Kidney (tissue), 14 donors: ENCODE results near the gene GIMAP8. TPM values are rescaled to one million over a fixed set of nuclear protein-coding genes. Genes with fewer than 3 reads are reported as not detected.

Experiments used
- DNase-seq, 5 donors: peaks; one replicate each; pipeline ENCODE4 v3.0.0-alpha.2; 2013 to 2020
- FAIRE-seq: peaks from 2 replicates; lab custom pipeline; 2012; peaks lifted over from hg19 to GRCh38; lab: Jason Lieb, UNC
- H3K27ac ChIP-seq, 2 donors: one replicate each; pipeline ENCODE4 v1.7.0; 2013; ENCODE audit warnings: low read depth in 2 of 2, low read length in 2 of 2, inconsistent platforms in 1 of 2
- H3K27me3 ChIP-seq: one replicate; pipeline ENCODE4 v1.7.1; 2013; ENCODE audit warnings: low read length, inconsistent platforms; ENCODE audit not compliant: control insufficient read depth, insufficient read depth
- H3K36me3 ChIP-seq, 3 donors: one replicate each; pipeline versions ENCODE4 v1.7.0 to v1.7.1; 2013; ENCODE audit warnings: low read length in 3 of 3, control low read depth in 1 of 3, inconsistent platforms in 1 of 3; ENCODE audit not compliant: insufficient read depth in 3 of 3, control insufficient read depth in 2 of 3
- H3K4me1 ChIP-seq, 3 donors: one replicate each; pipeline versions ENCODE4 v1.7.0 to v1.7.1; 2013; ENCODE audit warnings: low read length in 3 of 3, inconsistent platforms in 1 of 3, low read depth in 1 of 3; ENCODE audit not compliant: control insufficient read depth in 2 of 3, insufficient read depth in 2 of 3
- H3K4me3 ChIP-seq, 3 donors: one replicate each; pipeline versions ENCODE4 v1.7.0 to v1.8.1; 2013; ENCODE audit warnings: low read length in 3 of 3, control low read depth in 1 of 3, inconsistent platforms in 1 of 3
- H3K9ac ChIP-seq, 3 donors: one replicate each; pipeline versions ENCODE4 v1.7.0 to v1.7.1; 2013; ENCODE audit warnings: low read length in 3 of 3, control low read depth in 1 of 3, inconsistent platforms in 1 of 3
- H3K9me3 ChIP-seq, 3 donors: one replicate each; pipeline versions ENCODE4 v1.7.0 to v1.7.1; 2013; ENCODE audit warnings: low read length in 3 of 3, control low read depth in 1 of 3, inconsistent platforms in 1 of 3; ENCODE audit not compliant: control insufficient read depth in 2 of 3, insufficient read depth in 1 of 3
- CTCF ChIP-seq: IDR thresholded peaks from 3 replicates; pipeline ENCODE4 v1.5.1; 2012; ENCODE audit warnings: mild to moderate bottlenecking, moderate library complexity, borderline replicate concordance; ENCODE audit not compliant: insufficient read depth; ENCODE audit errors: extremely low read depth
- intact Hi-C: fragments of 100-400 bp; cut with DNase I; formaldehyde crosslinking; loops from one replicate; pipeline ENCODE4 v1.11.1; 2022
- polyA plus RNA-seq: library from polyadenylated mRNA; stranded (reverse); fragments of 350-450 nt; fragmentation: Illumina TruSeq; extraction: RNeasy Lipid Tissue Mini Kit (QIAGEN cat#74804); gene quantifications from one replicate; pipeline ENCODE4 v1.2.3, GENCODE V29; 2014; ENCODE audit warnings: low read depth, low replicate concordance; ENCODE audit not compliant: insufficient read depth
- total RNA-seq: library from RNA; stranded (reverse); fragmentation: NEBNext Ultra II Directional; extraction: Animal tissue kit (Norgen Biotek cat#: 25700); gene quantifications from one replicate; pipeline ENCODE4 v1.2.1, GENCODE V29; 2021
- donor health status: control.
- donor health status: control.
- donor health status: control.
- donor health status: control.
- donor health status: control.
- donor health status: DM: yes; HTN: yes; CAD: no.
- donor health status: Normal renal cell carcinoma (clear cell type).

GIMAP8 gene
- total and polyA plus RNA-seq, 2 donors from 2014 or later: 10.2 to 24.3 TPM

GRCh38 chr7:150464962-150465361 is 14.5 kb downstream of the GIMAP8 start:
- intact Hi-C loops: no loop called here
- H3K4me1 ChIP-seq: peaks cover 0 to 2% (median 0%) of the 10 kb centered on the region in 3 donors
- H3K27ac ChIP-seq: no peak overlapping the region
- H3K27me3 ChIP-seq: no peaks in the 10 kb centered on the region
- FAIRE-seq: no peak
- no peak overlapping the region for H3K9ac ChIP-seq
- no peak for TF ChIP-seq CTCF
- H3K9me3 ChIP-seq: peaks cover 0 to 19% (median 2%) of the 10 kb centered on the region in 3 donors
- no peaks in the 10 kb centered on the region for H3K36me3 ChIP-seq
- no peak for DNase-seq
- H3K4me3 ChIP-seq: no peak overlapping the region

- no peak overlapping the region for H3K27ac ChIP-seq
- H3K4me3 ChIP-seq: no peak overlapping the region
- H3K9ac ChIP-seq: no peak overlapping the region
- peaks cover 0 to 2% (median 0%) of the 10 kb centered on the region in 3 donors for H3K4me1 ChIP-seq
- DNase-seq (no peak), FAIRE-seq (no peak)
- intact Hi-C loops: no loop called here
- no peaks in the 10 kb centered on the region for H3K27me3 ChIP-seq
- TF ChIP-seq CTCF: no peak
- H3K36me3 ChIP-seq: no peaks in the 10 kb centered on the region
- peaks cover 0 to 19% (median 2%) of the 10 kb centered on the region in 3 donors for H3K9me3 ChIP-seq
Observed at GRCh38 chr7:150465414-150465813, 15.0 kb downstream of the GIMAP8 start.

- peak overlapping the region in 2 of 3 donors; percentile 12 to 40 for H3K4me3 ChIP-seq
- FAIRE-seq: no peak
- H3K9me3 ChIP-seq: peaks cover 0 to 14% (median 2%) of the 10 kb centered on the region in 3 donors
- no peaks in the 10 kb centered on the region for H3K36me3 ChIP-seq
- H3K27me3 ChIP-seq: no peaks in the 10 kb centered on the region
- DNase-seq: no peak
- H3K4me1 ChIP-seq: peaks cover 0 to 2% (median 0%) of the 10 kb centered on the region in 3 donors
- no peak for TF ChIP-seq CTCF
- H3K27ac ChIP-seq: no peak overlapping the region
- H3K9ac ChIP-seq: no peak overlapping the region
- intact Hi-C loops: no loop called here
Observed at GRCh38 chr7:150466477-150466876, 16.0 kb downstream of the GIMAP8 start.

GRCh38 chr7:150468241-150468640 is 17.8 kb downstream of the GIMAP8 start:
- Histone ChIP-seq H3K9ac (peak overlapping the region in 1 of 3 donors; percentile 20), H3K4me1 (peaks cover 0 to 2% (median 0%) of the 10 kb centered on the region in 3 donors), H3K9me3 (no peaks in the 10 kb centered on the region), H3K27me3 (no peaks in the 10 kb centered on the region), H3K36me3 (no peaks in the 10 kb centered on the region), H3K4me3 (peak overlapping the region in 2 of 3 donors; percentile 43 to 45), H3K27ac (no peak overlapping the region)
- intact Hi-C loops: no loop called here
- FAIRE-seq (no peak), DNase-seq (no peak)
- TF ChIP-seq CTCF: no peak
